Measurements from ENCODE around the gene CDK5RAP2.

GRCh38 chr9:120569556-120569955, 10.4 kb downstream of the CDK5RAP2 start:
- TF ChIP-seq CTCF (IDR thresholded peaks at IDR 0.05; ENCODE audit: low read depth, low read length) (no peak), EZH2phosphoT487 (IDR thresholded peaks at IDR 0.05; ENCODE audit: low read depth) (no peak)
